ENCODE data around the gene TSHZ2. TPM values are rescaled to one million over a fixed set of nuclear protein-coding genes. Genes with fewer than 3 reads are reported as not detected.

Gene TSHZ2
- total RNA-seq, 4 donors from 2014 or later, result 10.3 to 15.0 (median 12.9) TPM

GRCh38 chr20:53330601-53331140, 358.5 kb downstream of the TSHZ2 start:
- H3K27me3 ChIP-seq, result peaks cover 0 to 14% (median 0%) of the 10 kb centered on the region in 4 donors
- TF ChIP-seq CTCF (IDR thresholded peaks at IDR 0.05) (no peak), POLR2A (IDR thresholded peaks at IDR 0.05; ENCODE audit: low read depth) (no peak), POLR2AphosphoS5 (IDR thresholded peaks at IDR 0.05) (no peak), EP300 (IDR thresholded peaks at IDR 0.05) (no peak)
- H3K4me1 ChIP-seq, result peaks cover 0 to 8% (median 1%) of the 10 kb centered on the region in 4 donors
- peak overlapping the region in 2 of 4 donors; percentile 1 to 23 for H3K27ac ChIP-seq (replicated peaks in 1 of 4)
- H3K9me3 ChIP-seq, result no peaks in the 10 kb centered on the region
- H3K4me3 ChIP-seq, result no peak overlapping the region
- DNase-seq (ENCODE audit: extremely low spot score), result no peak
- H3K36me3 ChIP-seq, result no peaks in the 10 kb centered on the region
- WGBS, result 37% methylated on average over 6 of the region's 6 CpGs
- intact Hi-C loops (cut with DNase I), result no loop called here

DNA sequence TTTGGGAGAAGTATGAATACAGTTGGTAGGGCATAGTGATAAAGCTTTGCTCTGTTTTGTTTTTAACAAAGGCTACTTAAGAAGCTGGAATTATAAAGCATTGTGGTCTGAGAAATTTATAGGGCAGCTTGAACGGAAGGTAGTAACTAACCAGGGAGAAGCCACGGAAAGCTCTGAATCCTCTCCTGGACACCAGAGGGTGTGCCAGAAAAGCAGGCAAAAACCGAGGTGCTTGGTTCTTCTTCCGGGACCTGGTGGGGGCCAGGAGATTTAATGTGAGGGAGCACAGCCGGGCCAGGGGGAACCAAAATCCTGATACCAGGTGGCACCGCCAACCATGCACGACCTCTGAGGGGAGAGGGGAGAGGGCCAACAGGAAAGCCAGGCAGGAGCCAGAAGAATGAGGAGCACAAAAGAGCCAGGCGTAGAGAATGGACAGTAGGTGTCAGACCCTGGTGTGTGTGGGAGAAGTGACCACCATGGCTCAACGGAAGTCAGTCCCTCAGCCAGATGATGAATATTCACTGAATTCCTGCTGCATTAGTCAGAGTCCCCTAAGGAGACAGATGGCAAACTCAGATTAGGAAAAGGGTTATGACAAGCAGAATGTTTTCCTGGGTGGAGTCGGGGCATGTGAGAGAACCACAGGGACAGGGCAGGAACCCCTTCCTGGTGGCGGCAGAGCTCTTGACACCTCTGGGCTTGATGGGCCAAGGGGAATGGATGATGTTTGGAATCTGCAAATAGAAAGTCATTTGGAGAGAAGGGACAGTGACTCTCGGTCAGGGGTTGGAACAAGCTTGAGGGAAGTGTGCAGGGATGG, 359.2 kb downstream of the TSHZ2 start:
- Histone ChIP-seq H3K4me1 (peaks cover 0 to 8% (median 1%) of the 10 kb centered on the region in 4 donors), H3K4me3 (no peak overlapping the region), H3K27me3 (peaks cover 0 to 14% (median 0%) of the 10 kb centered on the region in 4 donors), H3K9me3 (no peaks in the 10 kb centered on the region), H3K27ac (replicated peaks in 1 of 4) (peak overlapping the region in 3 of 4 donors; percentile 1 to 23 (median 13)), H3K36me3 (no peaks in the 10 kb centered on the region)
- 46% methylated on average over 12 of the region's 12 CpGs for WGBS
- TF ChIP-seq EP300 (IDR thresholded peaks at IDR 0.05) (no peak), POLR2A (IDR thresholded peaks at IDR 0.05; ENCODE audit: low read depth) (no peak), CTCF (IDR thresholded peaks at IDR 0.05) (no peak), POLR2AphosphoS5 (IDR thresholded peaks at IDR 0.05) (no peak)
- intact Hi-C loops (cut with DNase I), result no loop called here
- no peak for DNase-seq (ENCODE audit: extremely low spot score)

GRCh38 chr20:53332022-53332837, 360.1 kb downstream of the TSHZ2 start:
- Histone ChIP-seq H3K27me3 (peaks cover 0 to 14% (median 0%) of the 10 kb centered on the region in 4 donors), H3K36me3 (no peaks in the 10 kb centered on the region), H3K27ac (replicated peaks in 1 of 4) (peak overlapping the region in 1 of 4 donors; percentile 1), H3K4me3 (no peak overlapping the region), H3K9me3 (no peaks in the 10 kb centered on the region), H3K4me1 (peaks cover 0 to 8% (median 1%) of the 10 kb centered on the region in 4 donors)
- intact Hi-C loops (cut with DNase I), result no loop called here
- WGBS, result 89% methylated on average over 8 of the region's 9 CpGs
- no peak for TF ChIP-seq POLR2AphosphoS5 (IDR thresholded peaks at IDR 0.05)
- no peak for DNase-seq (ENCODE audit: extremely low spot score)

DNA sequence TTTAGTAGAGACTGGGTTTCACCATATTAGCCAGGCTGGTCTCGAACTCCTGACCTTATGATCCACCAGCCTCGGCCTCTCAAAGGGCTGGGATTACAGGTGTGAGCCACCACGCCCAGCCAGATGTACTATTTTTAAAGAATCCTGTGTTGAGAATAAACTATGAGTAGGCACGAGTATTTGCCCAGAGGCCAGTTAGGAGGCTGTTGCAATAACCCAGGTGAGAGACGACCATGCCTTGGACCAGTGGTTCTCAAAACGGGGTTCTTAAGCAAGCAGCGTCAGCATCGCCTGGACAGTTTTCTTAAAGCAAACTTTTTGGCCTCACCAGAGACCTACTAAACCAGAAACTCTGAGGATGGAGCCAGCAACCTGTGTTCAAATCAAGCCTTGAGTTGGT, 362.7 kb downstream of the TSHZ2 start:
- Histone ChIP-seq H3K27ac (replicated peaks in 1 of 4) (no peak overlapping the region), H3K4me1 (peaks cover 0 to 8% (median 1%) of the 10 kb centered on the region in 4 donors), H3K9me3 (no peaks in the 10 kb centered on the region), H3K36me3 (no peaks in the 10 kb centered on the region), H3K4me3 (no peak overlapping the region), H3K27me3 (peaks cover 0 to 10% (median 0%) of the 10 kb centered on the region in 4 donors)
- WGBS, result 99% methylated on average over 8 of the region's 8 CpGs
- no peak for DNase-seq (ENCODE audit: extremely low spot score)
- TF ChIP-seq POLR2AphosphoS5 (IDR thresholded peaks at IDR 0.05) (no peak), POLR2A (IDR thresholded peaks at IDR 0.05; ENCODE audit: low read depth) (no peak), EP300 (IDR thresholded peaks at IDR 0.05) (no peak), CTCF (IDR thresholded peaks at IDR 0.05) (no peak)
- intact Hi-C loops (cut with DNase I), result no loop called here

DNA sequence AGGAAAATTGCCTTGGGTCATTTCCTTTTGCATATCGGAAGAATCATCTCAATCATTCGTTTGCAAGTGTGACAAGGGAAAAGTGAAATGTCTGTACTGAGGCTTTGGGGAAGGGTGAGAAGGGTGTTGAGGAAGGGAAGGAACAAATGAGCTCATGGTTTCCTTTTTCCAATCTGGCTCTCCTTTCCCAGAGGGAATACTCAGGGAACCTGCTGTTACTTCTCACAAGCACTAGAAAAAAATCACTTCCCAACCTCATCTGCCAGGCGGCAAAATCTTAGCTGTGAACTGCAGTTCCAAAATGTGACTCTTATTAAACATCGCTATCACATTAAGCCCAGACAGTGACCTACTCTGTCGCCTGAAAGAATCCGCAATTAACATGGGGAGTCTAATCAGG, 363.4 kb downstream of the TSHZ2 start:
- WGBS, result 68% methylated on average over 6 of the region's 6 CpGs
- Histone ChIP-seq H3K4me3 (no peak overlapping the region), H3K27ac (replicated peaks in 1 of 4) (no peak overlapping the region), H3K9me3 (no peaks in the 10 kb centered on the region), H3K4me1 (peaks cover 0 to 8% (median 1%) of the 10 kb centered on the region in 4 donors), H3K36me3 (no peaks in the 10 kb centered on the region), H3K27me3 (peaks cover 0 to 10% (median 0%) of the 10 kb centered on the region in 4 donors)
- TF ChIP-seq POLR2AphosphoS5 (IDR thresholded peaks at IDR 0.05) (no peak), EP300 (IDR thresholded peaks at IDR 0.05) (no peak), CTCF (IDR thresholded peaks at IDR 0.05) (no peak)
- DNase-seq (ENCODE audit: extremely low spot score), result no peak
- intact Hi-C loops (cut with DNase I), result no loop called here

All from esophagus muscularis mucosa (tissue), 4 donors.